ENCODE results near the gene TMEM44. TPM values are rescaled to one million over a fixed set of nuclear protein-coding genes. Genes with fewer than 3 reads are reported as not detected.

TMEM44 gene, protein sequence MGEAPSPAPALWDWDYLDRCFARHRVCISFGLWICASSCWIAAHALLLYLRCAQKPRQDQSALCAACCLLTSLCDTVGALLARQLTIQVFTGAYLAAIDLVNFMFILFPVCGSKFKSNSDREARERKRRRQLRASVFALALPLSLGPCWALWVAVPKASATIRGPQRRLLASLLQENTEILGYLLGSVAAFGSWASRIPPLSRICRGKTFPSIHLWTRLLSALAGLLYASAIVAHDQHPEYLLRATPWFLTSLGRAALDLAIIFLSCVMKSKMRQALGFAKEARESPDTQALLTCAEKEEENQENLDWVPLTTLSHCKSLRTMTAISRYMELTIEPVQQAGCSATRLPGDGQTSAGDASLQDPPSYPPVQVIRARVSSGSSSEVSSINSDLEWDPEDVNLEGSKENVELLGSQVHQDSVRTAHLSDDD
- total RNA-seq (2014; rRNA removed; shearing (Covaris generic)), result 6.5 and 7.3 TPM in 2 replicates

GRCh38 chr3:194633349-194634004 lies at the start of gene TMEM44:
Gene TMEM44 (minus strand): TSS chr3:194633419. CDS start chr3:194633215, 204 bp downstream.
- peak; percentile 15 for DNase-seq (ENCODE audit: low spot score)
- in situ Hi-C loops (cut with HindIII; ENCODE audit: low sequenced_read_pairs), result no loop called here

GRCh38 chr3:194682694-194683310 lies 49.6 kb upstream of the TMEM44 start:
- peak; percentile 90 for DNase-seq (ENCODE audit: low spot score)
- in situ Hi-C loops (cut with HindIII; ENCODE audit: low sequenced_read_pairs), result loop anchor here (10.0 kb wide), 1 partner anchor 562 kb away; no protein-coding TSS in a partner anchor

GRCh38 chr3:194682189-194682693 lies 49.0 kb upstream of the TMEM44 start:
- no peak for DNase-seq (ENCODE audit: low spot score)
- in situ Hi-C loops (cut with HindIII; ENCODE audit: low sequenced_read_pairs), result loop anchor here (10.0 kb wide), 1 partner anchor 563 kb away; no protein-coding TSS in a partner anchor

DNA sequence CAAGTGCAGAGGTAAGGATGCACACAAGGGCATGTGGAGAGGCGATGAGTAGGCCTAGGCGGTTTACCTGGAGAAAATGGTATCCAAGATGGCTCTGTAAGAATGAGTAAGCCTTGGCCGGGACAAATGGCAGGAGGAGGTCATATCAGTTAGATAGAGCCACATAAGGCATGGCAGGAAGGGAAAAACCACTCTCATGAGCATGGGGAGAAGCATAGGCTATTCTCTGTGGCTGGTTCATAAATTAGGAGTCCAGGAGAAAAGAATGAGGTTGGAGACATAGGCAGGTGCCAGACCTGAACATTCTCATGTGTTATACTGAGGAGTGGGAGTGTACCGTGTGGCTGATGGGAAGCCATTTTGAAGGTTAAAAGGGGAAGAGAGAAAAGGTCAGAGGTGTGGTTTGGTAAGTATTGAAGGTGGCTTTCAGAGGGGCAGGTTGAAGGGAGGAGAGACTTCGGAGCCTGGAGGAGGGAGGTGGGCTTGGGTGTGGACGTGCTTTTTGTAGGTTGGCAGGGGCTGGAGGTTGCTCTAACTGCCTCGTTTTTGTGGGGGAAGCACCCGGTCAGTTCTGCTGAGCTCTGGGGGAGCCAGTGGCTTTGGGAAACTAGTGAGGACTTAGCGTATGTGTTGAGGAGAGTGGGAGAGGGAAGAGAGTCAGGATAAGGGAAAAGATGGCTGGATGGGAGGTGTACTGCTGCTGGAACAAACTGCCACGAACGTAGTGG lies 47.8 kb upstream of the TMEM44 start:
- in situ Hi-C loops (cut with HindIII; ENCODE audit: low sequenced_read_pairs), result loop anchor here (10.0 kb wide), 1 partner anchor 564 kb away; no protein-coding TSS in a partner anchor
- DNase-seq (ENCODE audit: low spot score), result no peak

GRCh38 chr3:194676471-194676870 lies 43.3 kb upstream of the TMEM44 start:
- DNase-seq (ENCODE audit: low spot score), result no peak
- in situ Hi-C loops (cut with HindIII; ENCODE audit: low sequenced_read_pairs), result no loop called here

DNA sequence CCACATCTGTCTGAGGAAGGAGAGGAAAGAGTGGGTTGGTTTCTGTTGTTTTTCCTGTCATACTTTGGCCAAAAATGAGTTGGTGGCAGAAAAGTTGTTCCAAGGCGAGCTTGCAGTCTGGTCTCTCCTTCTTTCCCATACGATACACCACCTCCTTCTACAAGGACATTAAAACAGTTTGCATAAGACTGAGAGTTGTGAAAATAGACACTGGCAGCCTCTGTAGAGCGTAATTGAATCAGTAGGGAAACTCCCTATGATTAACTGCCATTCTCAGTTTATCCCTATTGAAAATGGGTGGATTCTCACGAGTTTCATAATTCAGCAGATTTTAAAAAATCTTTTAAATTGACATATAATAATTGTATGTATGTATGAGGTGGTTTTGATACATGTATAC lies 42.5 kb upstream of the TMEM44 start:
- in situ Hi-C loops (cut with HindIII; ENCODE audit: low sequenced_read_pairs), result no loop called here
- no peak for DNase-seq (ENCODE audit: low spot score)

DNA sequence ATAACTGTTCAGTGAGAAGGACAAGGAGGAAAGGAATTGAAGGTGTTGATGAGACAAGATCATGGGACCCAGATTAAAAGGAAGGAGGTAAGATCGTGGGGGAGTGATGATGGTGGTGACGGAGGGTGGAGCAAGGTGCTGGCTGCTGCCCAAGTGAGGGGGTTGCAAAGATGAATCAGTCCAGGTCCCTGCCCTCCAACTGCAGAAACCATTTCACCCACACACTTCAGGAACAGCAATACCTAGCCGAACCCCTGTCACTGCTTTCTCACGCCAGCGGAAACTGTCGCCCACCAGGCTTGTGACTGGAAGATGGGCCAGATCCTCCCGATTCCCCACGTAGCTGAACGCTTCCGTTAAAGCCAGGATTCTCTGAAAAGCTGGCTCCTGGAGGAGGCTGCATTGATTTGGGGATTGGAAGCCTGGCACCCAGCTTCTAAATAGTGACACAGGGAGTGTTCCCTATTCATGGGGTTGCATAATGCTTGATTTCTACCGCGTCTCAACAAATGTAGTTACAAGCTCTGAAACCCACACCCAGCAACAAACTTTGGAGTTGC lies 41.9 kb upstream of the TMEM44 start:
- in situ Hi-C loops (cut with HindIII; ENCODE audit: low sequenced_read_pairs), result no loop called here
- DNase-seq (ENCODE audit: low spot score), result no peak

- no peak for DNase-seq (ENCODE audit: low spot score)
- in situ Hi-C loops (cut with HindIII; ENCODE audit: low sequenced_read_pairs), result no loop called here
These were observed 40.5 kb upstream of the TMEM44 start for GRCh38 chr3:194673761-194674160.

GRCh38 chr3:194672876-194673275 lies 39.7 kb upstream of the TMEM44 start:
- in situ Hi-C loops (cut with HindIII; ENCODE audit: low sequenced_read_pairs), result no loop called here

DNA sequence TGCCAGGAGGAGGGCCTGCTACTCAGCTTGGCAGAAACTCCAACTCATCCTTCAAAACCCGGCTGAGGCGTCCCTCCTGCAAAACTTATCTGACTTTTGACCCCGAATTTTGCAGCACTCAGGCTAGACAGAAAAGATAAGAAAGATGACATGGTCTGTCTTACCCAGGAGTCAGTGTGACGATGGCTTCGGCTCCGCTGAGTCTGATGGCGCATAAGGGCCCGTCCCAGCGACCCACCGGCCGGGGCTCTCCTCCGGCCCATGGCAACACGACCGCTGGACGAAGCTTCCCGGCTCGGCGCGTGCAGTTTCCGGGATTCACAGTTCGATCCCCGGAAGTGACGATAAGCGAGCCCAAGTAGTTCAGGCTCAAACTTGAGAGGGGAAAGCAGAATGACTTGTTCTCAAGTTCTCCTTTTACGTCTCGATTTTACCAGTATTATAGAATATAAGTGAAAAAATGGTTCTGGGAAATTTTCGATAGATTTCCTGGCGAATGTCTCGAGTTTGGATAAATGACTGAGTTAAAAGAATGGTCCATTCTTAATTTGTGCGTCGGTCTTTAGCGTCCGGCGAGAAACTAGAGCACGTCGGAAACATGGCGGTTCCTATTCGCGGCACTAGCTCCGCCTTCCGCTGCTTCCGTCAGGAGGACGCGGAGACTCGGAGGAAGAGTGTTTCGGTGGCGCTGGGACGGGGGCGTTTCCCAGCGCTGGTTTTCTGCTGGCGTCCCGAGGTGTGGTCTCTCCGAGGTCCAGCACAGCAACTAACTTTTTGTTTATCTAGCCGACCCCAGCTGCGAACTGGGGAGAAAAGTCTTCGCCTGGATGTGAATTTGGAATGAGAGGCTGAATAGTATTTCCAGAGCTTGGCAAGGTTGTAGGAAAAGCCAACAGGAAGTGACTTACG lies 38.9 kb upstream of the TMEM44 start, which contains the start of gene LSG1:
Gene LSG1, minus strand, starts transcription at position 292 of the 909 bp plus-strand sequence. Its CDS starts 29 bp downstream, at position 263.
- in situ Hi-C loops (cut with HindIII; ENCODE audit: low sequenced_read_pairs), result no loop called here
- peak; percentile 93 for DNase-seq (ENCODE audit: low spot score)

More at GRCh38 chr3:194672876-194673275, 39.7 kb upstream of the TMEM44 start:
- no peak for DNase-seq (ENCODE audit: low spot score)

GRCh38 chr3:194671511-194671899 lies 38.3 kb upstream of the TMEM44 start:
- in situ Hi-C loops (cut with HindIII; ENCODE audit: low sequenced_read_pairs), result no loop called here

GRCh38 chr3:194667363-194667762 lies 34.1 kb upstream of the TMEM44 start:
- in situ Hi-C loops (cut with HindIII; ENCODE audit: low sequenced_read_pairs), result no loop called here
- no peak for DNase-seq (ENCODE audit: low spot score)

More at GRCh38 chr3:194671511-194671899, 38.3 kb upstream of the TMEM44 start:
- DNase-seq (ENCODE audit: low spot score), result peak; percentile 49

DNA sequence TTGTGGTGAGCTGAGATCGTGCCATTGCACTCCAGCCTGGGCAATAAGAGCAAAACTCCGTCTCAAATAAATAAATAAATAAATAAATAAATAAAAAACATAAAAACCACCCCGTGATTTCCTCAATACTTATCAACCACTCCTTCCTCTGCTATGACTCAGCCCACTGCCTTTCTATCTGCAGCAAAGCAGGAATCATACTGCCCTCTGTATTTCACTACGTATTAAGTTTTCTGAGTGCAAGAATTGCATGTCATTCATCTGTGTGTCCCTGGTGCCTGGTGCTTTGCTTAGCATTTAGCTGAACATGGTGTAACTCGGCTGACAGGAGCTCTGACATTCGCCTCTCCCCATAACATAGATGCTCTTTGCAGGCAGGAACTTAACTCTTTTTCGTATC lies 31.6 kb upstream of the TMEM44 start:
- DNase-seq (ENCODE audit: low spot score), result no peak
- in situ Hi-C loops (cut with HindIII; ENCODE audit: low sequenced_read_pairs), result no loop called here

DNA sequence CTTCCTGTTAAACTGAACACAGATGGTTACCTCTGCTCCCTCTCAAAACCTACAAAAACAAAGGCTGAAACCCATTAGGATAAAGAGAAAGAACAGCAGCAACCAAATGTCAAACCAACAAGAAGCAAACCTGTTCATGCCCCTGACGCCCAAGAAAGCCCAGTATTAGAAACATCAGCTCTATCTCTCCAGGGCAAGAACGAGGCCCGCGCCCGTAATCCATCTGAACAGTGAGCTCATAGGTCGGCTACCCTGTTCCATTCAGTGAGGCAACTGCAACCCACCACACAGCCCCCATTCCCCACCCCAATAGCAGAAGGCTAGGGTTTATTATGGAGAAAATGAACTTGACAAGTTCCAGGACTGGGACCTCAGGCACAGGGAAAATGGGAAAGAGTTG lies 28.7 kb upstream of the TMEM44 start:
- no peak for DNase-seq (ENCODE audit: low spot score)
- in situ Hi-C loops (cut with HindIII; ENCODE audit: low sequenced_read_pairs), result no loop called here

GRCh38 chr3:194661374-194661773 lies 28.2 kb upstream of the TMEM44 start:
- DNase-seq (ENCODE audit: low spot score), result no peak
- in situ Hi-C loops (cut with HindIII; ENCODE audit: low sequenced_read_pairs), result no loop called here

DNA sequence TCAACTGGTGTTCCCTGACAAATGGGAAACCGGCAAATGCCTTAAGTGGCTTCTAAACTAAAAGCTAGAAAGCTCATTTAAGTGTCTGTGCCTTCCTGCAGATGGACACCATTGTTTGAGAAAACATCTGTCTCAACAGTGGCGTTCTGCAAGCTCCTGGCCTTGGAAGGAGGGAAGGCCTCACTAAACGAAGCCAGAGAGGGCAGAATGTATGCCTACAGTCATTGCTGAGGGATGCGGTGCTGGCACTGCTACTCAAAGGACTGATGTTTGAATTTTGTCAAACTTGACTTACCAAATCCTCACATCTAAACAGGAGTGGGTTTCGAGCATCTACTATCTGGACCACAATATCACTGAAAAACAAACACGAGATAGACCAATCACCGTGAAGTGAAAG lies 26.6 kb upstream of the TMEM44 start:
- DNase-seq (ENCODE audit: low spot score), result no peak
- in situ Hi-C loops (cut with HindIII; ENCODE audit: low sequenced_read_pairs), result no loop called here

GRCh38 chr3:194658477-194659242 lies 25.4 kb upstream of the TMEM44 start:
- in situ Hi-C loops (cut with HindIII; ENCODE audit: low sequenced_read_pairs), result no loop called here
- no peak for DNase-seq (ENCODE audit: low spot score)

Data from G401 (cell line).